Neural cell (in vitro differentiated cells): ENCODE results near the gene UNKL.

Experiments
- EP300 ChIP-seq: fragments of 450-650 bp; conservative IDR thresholded peaks from 2 replicates; pipeline ENCODE4 v1.6.1; 2014; ENCODE audit warnings: antibody characterized with exemption, mild to moderate bottlenecking, moderate library complexity; ENCODE audit not compliant: poor library complexity, severe bottlenecking
- EZH2 ChIP-seq: fragments of 200-600, 300-800 bp; shearing (Covaris generic), sonication (generic); IDR thresholded peaks from 2 replicates; pipeline ENCODE4 v1.6.1; 2014; ENCODE audit warnings: antibody characterized with exemption, low read length, borderline replicate concordance, mild to moderate bottlenecking; ENCODE audit not compliant: insufficient read depth, poor library complexity, severe bottlenecking
- MXI1 ChIP-seq: fragments of 450-650 bp; conservative IDR thresholded peaks from 2 replicates; pipeline ENCODE4 v1.6.1; 2014; ENCODE audit warnings: antibody characterized with exemption, mild to moderate bottlenecking; ENCODE audit not compliant: poor library complexity, severe bottlenecking
- POLR2AphosphoS5 ChIP-seq: IDR thresholded peaks from 2 replicates; pipeline ENCODE4 v1.6.1; 2012
- RAD21 ChIP-seq: fragments of 450-650 bp; conservative IDR thresholded peaks from 2 replicates; pipeline ENCODE4 v1.6.1; 2014; ENCODE audit warnings: antibody characterized with exemption, mild to moderate bottlenecking, moderate library complexity
- SMC3 ChIP-seq: fragments of 450-650 bp; conservative IDR thresholded peaks from 2 replicates; pipeline ENCODE4 v1.6.1; 2014; ENCODE audit warnings: antibody characterized with exemption, mild to moderate bottlenecking, moderate library complexity; ENCODE audit not compliant: poor library complexity
- TAF1 ChIP-seq: IDR thresholded peaks from 2 replicates; pipeline ENCODE4 v1.6.1; 2012; ENCODE audit warnings: low read depth
- TF ChIP-seq, protein P1 (sequence below): fragments of 450-650 bp; IDR thresholded peaks from 2 replicates; pipeline ENCODE4 v1.5.1; 2014; ENCODE audit warnings: antibody characterized with exemption, mild to moderate bottlenecking, moderate library complexity; ENCODE audit not compliant: poor library complexity, severe bottlenecking
- TF ChIP-seq, protein P2 (sequence below): IDR thresholded peaks from 2 replicates; pipeline ENCODE4 v1.6.1; 2012; ENCODE audit warnings: borderline replicate concordance

DNA sequence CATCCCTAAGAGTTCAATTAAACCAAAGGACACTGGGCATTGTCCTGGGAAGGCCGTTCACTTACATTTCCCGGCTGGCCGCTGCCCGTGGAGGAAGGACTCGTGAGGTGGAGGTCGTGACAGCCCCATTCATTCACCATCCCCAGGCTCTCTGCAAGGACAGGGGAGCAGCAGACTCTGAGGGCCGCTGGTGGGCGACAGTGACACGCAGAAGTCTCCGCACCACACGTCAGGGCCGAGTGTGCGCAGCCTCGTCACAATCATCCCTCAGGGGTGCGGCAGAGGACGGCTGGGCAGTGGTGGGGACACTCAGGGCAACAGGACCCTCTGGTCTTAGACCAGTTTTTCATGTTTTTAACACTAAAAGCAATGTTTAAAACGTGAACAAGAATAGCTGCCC, 21.7 kb downstream of the UNKL start:
- TF ChIP-seq, protein P1, sequence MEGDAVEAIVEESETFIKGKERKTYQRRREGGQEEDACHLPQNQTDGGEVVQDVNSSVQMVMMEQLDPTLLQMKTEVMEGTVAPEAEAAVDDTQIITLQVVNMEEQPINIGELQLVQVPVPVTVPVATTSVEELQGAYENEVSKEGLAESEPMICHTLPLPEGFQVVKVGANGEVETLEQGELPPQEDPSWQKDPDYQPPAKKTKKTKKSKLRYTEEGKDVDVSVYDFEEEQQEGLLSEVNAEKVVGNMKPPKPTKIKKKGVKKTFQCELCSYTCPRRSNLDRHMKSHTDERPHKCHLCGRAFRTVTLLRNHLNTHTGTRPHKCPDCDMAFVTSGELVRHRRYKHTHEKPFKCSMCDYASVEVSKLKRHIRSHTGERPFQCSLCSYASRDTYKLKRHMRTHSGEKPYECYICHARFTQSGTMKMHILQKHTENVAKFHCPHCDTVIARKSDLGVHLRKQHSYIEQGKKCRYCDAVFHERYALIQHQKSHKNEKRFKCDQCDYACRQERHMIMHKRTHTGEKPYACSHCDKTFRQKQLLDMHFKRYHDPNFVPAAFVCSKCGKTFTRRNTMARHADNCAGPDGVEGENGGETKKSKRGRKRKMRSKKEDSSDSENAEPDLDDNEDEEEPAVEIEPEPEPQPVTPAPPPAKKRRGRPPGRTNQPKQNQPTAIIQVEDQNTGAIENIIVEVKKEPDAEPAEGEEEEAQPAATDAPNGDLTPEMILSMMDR = no peak
- TF ChIP-seq EP300 = no peak
- TF ChIP-seq EZH2 = no peak
- TF ChIP-seq POLR2AphosphoS5 = no peak
- no peak for TF ChIP-seq TAF1
- TF ChIP-seq, protein P2, sequence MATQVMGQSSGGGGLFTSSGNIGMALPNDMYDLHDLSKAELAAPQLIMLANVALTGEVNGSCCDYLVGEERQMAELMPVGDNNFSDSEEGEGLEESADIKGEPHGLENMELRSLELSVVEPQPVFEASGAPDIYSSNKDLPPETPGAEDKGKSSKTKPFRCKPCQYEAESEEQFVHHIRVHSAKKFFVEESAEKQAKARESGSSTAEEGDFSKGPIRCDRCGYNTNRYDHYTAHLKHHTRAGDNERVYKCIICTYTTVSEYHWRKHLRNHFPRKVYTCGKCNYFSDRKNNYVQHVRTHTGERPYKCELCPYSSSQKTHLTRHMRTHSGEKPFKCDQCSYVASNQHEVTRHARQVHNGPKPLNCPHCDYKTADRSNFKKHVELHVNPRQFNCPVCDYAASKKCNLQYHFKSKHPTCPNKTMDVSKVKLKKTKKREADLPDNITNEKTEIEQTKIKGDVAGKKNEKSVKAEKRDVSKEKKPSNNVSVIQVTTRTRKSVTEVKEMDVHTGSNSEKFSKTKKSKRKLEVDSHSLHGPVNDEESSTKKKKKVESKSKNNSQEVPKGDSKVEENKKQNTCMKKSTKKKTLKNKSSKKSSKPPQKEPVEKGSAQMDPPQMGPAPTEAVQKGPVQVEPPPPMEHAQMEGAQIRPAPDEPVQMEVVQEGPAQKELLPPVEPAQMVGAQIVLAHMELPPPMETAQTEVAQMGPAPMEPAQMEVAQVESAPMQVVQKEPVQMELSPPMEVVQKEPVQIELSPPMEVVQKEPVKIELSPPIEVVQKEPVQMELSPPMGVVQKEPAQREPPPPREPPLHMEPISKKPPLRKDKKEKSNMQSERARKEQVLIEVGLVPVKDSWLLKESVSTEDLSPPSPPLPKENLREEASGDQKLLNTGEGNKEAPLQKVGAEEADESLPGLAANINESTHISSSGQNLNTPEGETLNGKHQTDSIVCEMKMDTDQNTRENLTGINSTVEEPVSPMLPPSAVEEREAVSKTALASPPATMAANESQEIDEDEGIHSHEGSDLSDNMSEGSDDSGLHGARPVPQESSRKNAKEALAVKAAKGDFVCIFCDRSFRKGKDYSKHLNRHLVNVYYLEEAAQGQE = no peak
- TF ChIP-seq RAD21 = no peak
- TF ChIP-seq SMC3 = no peak
- TF ChIP-seq MXI1 = no peak
